Measurements from ENCODE around the gene CYP27C1. TPM values are rescaled to one million over a fixed set of nuclear protein-coding genes. Genes with fewer than 3 reads are reported as not detected.
"Not testable (repeated sequence)": the region's sequence is repeated elsewhere in the genome, so short reads cannot be mapped to it uniquely, and the experiment has no call there.

CYP27C1 gene
- polyA plus RNA-seq, 1 donor from 2014 or later = not detected

DNA sequence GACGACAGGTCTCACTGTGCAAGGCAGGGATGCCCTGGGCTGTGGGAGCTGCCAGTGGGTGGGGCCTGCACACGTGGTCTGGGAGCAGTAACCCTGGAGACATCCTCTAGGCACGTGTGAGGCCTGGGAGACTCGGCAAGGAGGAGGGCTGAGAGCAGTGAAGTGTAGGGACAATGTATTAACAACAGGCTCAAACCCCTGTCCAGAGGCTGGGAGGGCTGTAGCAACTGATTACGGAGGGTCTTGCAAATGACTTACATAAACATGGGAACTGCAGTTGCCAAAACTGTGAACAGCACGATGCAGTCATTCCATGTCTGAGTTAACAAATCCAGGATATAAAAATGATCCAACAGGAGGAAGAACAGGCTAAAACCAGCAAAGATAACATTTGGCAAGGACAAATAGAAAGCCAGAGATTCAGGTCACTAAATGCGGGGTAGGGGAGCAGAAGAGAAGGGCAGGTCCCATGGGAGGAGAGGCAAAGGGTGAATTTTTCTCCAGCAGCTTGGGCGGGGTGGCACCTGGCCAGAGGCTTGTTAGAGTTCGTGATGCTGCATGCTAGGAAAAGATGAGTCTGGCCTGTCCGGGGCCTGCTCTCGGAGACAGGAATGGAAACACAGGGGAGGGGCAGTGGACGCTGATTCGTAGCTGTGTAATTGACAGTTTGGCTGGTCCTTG is 44.9 kb downstream of the CYP27C1 start:
- Mint-ChIP-seq H3K27ac (peak overlapping the region in 1 of 3 donors; percentile 82), H3K9me3 (peaks cover 0 to 4% (median 2%) of the 10 kb centered on the region in 3 donors), H3K4me3 (no peak overlapping the region)

DNA sequence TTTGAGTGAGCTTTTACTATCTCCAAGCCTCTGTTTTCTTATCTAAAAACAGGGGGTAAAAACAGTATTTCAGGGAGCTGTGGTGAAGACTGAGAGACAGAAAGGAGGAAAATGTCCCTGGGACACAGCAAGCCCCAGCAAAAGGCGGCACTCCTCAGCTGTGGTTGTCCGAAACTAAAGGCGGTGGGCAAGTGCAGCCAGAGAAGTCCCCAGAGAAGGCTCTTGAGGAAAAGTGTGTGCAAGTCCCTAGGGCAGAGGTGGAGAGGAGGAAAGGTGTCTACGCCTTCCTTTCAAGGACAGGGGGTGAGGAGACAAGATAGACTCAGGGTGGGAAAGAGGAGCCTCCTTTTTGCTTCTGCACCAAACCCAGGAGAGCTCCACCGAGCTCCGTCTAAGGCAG is 45.5 kb downstream of the CYP27C1 start:
- Mint-ChIP-seq H3K4me1 (no peaks in the 10 kb centered on the region), H3K27ac (peak overlapping the region in 1 of 3 donors; percentile 82), H3K9me3 (no peaks in the 10 kb centered on the region), H3K4me3 (no peak overlapping the region), H3K27me3 (peaks cover 11% of the 10 kb centered on the region), H3K36me3 (no peaks in the 10 kb centered on the region)

More for the DNA sequence above, 44.9 kb downstream of the CYP27C1 start:
- Mint-ChIP-seq H3K4me1 (no peaks in the 10 kb centered on the region), H3K27me3 (peaks cover 11% of the 10 kb centered on the region), H3K36me3 (no peaks in the 10 kb centered on the region)

DNA sequence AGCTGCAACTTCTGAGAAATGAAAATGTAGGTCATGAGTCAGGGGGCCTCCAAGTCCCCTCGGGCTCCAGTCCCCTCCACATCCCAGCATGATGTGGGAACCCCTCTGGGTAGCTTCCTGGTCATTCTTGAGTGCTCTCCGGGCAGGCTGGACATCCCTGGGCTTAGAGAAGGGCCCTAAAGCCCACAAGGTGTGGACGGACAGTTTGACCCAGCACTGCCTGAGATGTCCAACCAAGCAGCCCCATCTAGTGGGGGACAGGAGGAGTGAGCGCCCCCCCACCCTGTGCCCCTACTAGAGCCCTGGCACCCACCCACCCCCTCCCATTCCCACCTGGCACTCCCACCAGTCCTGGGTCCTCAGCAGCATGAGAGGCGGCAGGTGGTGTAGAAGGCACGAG is 46.0 kb downstream of the CYP27C1 start:
- H3K4me3 Mint-ChIP-seq = no peak overlapping the region
- H3K36me3 Mint-ChIP-seq = no peaks in the 10 kb centered on the region
- peaks cover 10% of the 10 kb centered on the region for H3K27me3 Mint-ChIP-seq
- no peak overlapping the region for H3K27ac Mint-ChIP-seq
- H3K4me1 Mint-ChIP-seq = no peaks in the 10 kb centered on the region
- no peaks in the 10 kb centered on the region for H3K9me3 Mint-ChIP-seq

DNA sequence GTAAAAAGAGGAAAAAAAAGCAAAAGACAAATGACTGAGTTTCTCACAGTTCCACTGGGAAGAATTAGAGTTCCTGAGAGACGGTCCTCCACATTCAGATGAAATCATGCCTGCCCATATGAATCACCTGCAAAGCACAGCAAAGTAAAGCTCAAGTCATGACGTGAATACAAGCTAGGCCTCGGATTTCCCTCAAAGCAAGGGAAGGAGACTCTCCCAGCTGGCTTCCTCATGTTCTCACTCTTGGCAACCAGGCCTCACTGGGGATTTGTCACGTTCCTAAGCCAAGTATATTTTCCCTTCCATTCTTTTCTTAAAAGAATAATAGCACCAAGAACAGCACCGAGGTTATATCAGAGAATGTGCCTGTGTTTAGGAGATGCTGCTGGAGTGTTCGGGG is 47.0 kb downstream of the CYP27C1 start:
- Mint-ChIP-seq H3K27ac (peak overlapping the region in 1 of 3 donors; percentile 32), H3K27me3 (peaks cover 11% of the 10 kb centered on the region), H3K9me3 (no peaks in the 10 kb centered on the region), H3K36me3 (no peaks in the 10 kb centered on the region), H3K4me1 (no peaks in the 10 kb centered on the region), H3K4me3 (no peak overlapping the region)

DNA sequence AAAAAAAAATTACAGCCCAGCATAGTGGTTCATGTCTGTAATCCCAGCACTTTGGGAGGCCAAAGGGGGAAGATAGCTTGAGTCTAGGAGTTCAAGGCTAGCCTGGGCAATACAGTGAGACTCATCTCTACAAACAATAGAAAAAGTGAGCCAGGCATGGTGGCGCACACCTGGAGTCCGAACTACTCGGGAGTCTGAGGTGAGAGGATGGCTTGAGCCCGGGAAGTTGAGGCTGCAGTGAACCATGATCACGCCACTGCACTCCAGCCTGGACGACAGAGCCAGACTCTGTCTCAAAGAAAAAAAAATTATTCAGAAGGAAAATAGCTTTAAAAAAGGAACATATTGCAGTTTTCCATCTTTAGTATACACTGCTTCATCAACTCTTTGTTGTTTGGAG is 47.8 kb downstream of the CYP27C1 start:
- no peaks in the 10 kb centered on the region for H3K9me3 Mint-ChIP-seq
- H3K27ac Mint-ChIP-seq = no peak overlapping the region
- H3K36me3 Mint-ChIP-seq = no peaks in the 10 kb centered on the region
- peaks cover 13% of the 10 kb centered on the region for H3K27me3 Mint-ChIP-seq
- H3K4me3 Mint-ChIP-seq = no peak overlapping the region
- H3K4me1 Mint-ChIP-seq = no peaks in the 10 kb centered on the region

DNA sequence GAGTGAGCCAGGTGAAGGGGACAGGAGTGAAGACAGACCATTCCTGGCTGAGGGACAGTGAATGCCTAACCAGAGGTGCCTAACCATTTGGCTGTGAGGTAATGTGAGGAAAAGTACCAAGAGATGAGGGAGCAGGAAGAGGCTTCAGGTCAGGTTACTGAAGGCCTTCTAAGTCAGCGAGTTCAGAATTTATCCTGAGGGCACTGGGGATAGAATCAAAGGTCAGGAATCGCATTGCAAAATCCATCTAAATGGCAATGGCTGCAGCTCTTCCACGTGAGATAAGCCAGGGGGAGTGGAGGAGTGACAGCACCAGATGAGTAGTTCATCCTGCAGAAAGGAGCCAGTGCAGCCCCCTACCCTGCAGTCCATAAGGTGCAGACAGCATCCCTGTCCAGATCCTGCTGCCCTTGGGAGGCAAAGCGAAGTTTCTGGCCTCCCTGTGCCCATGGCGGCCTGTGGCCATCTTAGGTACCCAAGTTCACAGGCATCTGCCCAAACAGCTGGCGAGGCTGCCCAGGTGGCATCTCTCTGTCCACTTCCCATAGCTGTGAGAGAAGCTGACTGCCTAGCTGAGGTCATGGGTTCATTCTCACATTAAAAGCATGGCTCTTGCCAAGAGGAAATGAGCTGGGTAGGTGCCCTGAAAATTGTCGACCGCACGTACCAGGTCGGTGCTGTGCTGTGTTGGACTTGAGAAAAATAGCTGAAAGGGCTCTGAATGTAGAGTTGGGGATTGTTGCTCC is 49.5 kb downstream of the CYP27C1 start:
- Mint-ChIP-seq H3K4me3 (no peak overlapping the region), H3K36me3 (no peaks in the 10 kb centered on the region), H3K9me3 (no peaks in the 10 kb centered on the region), H3K27me3 (peaks cover 8% of the 10 kb centered on the region), H3K27ac (no peak overlapping the region), H3K4me1 (no peaks in the 10 kb centered on the region)

DNA sequence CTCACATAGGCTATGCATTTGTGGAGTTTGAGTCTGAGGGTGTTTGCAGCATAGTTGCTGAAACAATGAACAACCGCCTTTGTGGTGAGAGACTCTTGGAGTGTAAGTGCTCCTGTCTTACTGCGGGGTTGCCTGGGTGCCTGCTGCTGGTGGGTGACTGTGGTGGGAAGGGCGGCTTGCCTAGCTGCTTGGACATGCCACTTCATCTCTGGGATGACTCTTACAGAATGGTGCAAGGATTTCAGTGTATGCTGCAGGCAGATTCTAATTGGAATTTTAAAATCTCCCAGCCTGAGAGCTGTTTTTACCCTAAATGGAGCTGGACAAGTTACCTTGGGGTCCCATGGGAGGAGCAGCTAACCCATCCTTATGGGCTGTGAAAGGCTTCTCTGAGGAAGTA is 50.1 kb downstream of the CYP27C1 start:
- no peaks in the 10 kb centered on the region for H3K4me1 Mint-ChIP-seq
- H3K36me3 Mint-ChIP-seq = no peaks in the 10 kb centered on the region
- no peak overlapping the region for H3K27ac Mint-ChIP-seq
- no peak overlapping the region for H3K4me3 Mint-ChIP-seq
- H3K27me3 Mint-ChIP-seq = peaks cover 3% of the 10 kb centered on the region
- H3K9me3 Mint-ChIP-seq = no peaks in the 10 kb centered on the region

DNA sequence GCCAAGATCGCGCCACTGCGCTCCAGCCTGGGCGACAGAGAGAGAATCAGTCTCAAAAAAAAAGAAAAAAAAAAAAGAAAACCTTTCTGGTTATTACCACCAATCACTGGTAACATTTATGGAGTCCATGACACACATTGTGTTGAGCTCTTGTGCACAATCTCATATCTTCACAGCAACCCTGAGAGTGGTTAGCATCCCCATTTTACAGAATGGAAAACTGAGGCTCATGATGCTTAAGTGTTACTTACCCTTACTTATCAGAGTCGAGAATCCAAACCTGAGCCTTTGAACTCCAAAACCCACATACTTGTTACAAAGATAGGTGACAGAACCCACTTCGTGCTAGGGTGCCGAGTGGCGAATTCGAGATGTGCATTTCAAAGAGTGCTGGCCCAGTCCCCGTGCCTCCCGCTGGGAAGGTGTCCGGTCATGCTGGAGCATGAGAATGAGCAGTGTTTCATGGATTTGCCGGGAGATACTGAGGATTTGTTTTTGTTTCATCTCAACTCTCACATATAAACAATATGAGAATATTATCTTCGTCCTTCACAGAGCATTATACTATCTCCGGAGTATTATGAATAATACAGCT is 50.9 kb downstream of the CYP27C1 start:
- Mint-ChIP-seq H3K27me3 (peaks cover 3% of the 10 kb centered on the region), H3K4me1 (peaks cover 0 to 2% (median 0%) of the 10 kb centered on the region in 3 donors), H3K36me3 (no peaks in the 10 kb centered on the region), H3K27ac (no peak overlapping the region), H3K4me3 (peak overlapping the region in 1 of 4 donors; percentile 3), H3K9me3 (no peaks in the 10 kb centered on the region)

DNA sequence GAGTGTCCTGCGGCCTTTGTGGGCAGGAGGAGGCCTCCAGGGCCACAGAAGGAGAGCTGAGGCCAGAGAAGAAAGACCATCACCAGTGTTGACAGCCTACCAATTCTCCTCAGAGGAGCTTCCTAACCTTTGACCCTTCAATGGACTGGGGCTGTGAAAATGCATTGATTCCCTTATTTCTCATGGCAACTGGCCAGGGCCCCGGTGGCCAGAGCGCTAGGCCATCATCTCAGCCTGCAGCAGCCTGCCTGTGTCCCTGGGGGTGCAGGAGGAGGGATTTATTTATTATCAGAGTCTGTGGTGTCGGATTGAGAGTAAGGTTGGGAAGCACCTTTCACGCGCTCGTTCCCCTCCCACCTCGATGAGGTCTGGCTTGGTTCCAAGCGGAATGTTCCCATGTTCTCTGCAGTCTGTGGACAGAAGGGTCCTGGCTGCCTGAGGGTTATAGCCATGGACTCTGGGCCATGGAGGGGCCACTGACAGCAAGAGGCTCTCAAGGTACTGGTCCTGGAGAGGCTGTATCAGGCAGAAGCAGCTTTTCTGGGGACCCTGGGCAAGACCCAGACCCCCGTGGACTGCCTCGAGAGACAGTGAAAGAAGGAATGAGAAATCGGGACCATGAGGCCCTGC is 53.8 kb downstream of the CYP27C1 start:
- no peaks in the 10 kb centered on the region for H3K36me3 Mint-ChIP-seq
- H3K27me3 Mint-ChIP-seq = peaks cover 3% of the 10 kb centered on the region
- H3K4me1 Mint-ChIP-seq = peaks cover 0 to 7% (median 0%) of the 10 kb centered on the region in 3 donors
- no peaks in the 10 kb centered on the region for H3K9me3 Mint-ChIP-seq
- H3K27ac Mint-ChIP-seq = no peak overlapping the region
- H3K4me3 Mint-ChIP-seq = no peak overlapping the region

DNA sequence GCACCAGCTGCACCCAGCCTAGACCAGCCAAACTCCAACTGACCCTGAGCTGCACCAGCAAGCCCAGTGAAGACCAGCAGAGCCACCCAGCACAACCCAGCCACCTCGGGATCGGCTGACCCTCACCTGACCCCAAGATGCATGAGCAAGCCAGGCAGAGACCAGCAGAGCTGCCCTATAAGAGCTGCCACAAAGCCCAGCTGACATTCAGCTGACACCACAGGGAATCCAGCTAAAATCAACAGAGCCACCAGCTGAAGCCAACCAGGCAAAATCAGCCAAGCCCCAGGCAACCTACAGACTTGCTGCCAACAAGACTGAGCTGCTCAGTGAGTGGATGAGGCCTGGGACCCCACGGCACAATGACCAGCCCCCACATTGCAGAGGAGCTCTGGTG is 54.6 kb downstream of the CYP27C1 start:
- peak overlapping the region in 1 of 3 donors; percentile 47 for H3K27ac Mint-ChIP-seq
- no peaks in the 10 kb centered on the region for H3K9me3 Mint-ChIP-seq
- no peaks in the 10 kb centered on the region for H3K36me3 Mint-ChIP-seq
- peaks cover 3% of the 10 kb centered on the region for H3K27me3 Mint-ChIP-seq
- H3K4me1 Mint-ChIP-seq = peaks cover 0 to 13% (median 0%) of the 10 kb centered on the region in 3 donors
- H3K4me3 Mint-ChIP-seq = no peak overlapping the region

DNA sequence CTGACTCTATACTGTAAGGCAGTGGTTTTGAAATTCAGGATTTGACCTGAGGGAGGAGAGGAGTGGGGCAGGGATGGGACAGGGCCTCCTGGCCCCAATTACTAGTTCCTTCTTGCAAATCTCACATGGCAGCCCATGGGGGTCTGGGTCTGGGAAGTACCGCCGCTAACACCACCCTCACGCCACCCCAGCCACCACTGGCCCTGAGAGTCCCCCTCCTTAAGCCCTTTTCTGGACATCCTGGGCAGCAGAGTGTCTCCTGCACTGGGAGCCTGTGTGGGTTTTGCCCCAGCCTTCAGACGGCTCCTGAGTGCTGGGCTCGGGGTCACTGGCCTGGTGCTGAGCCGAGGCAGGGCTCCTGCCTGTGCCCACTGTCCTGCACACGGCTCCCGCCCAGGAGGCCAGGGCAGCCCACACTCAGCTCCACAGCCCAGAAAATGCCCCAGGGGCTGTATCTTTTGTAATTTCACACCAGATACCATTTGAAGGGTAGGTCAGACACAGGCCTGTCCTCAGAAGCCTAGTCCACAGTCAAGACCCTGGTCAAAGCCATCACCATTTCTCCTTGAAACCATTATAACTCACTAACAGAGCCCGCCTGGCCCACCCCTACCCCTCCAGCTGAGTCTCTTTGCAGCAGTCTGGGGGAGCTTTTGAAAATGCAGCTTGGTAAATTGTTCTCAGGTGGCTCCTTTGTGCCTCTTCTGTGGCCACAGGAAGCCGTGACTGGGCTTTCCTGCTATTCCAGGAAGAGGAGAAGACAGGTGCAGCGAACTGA is 55.1 kb downstream of the CYP27C1 start:
- Mint-ChIP-seq H3K27me3 (peaks cover 3% of the 10 kb centered on the region), H3K4me3 (no peak overlapping the region), H3K27ac (peak overlapping the region in 1 of 3 donors; percentile 47), H3K4me1 (peaks cover 0 to 13% (median 0%) of the 10 kb centered on the region in 3 donors), H3K9me3 (no peaks in the 10 kb centered on the region), H3K36me3 (no peaks in the 10 kb centered on the region)

DNA sequence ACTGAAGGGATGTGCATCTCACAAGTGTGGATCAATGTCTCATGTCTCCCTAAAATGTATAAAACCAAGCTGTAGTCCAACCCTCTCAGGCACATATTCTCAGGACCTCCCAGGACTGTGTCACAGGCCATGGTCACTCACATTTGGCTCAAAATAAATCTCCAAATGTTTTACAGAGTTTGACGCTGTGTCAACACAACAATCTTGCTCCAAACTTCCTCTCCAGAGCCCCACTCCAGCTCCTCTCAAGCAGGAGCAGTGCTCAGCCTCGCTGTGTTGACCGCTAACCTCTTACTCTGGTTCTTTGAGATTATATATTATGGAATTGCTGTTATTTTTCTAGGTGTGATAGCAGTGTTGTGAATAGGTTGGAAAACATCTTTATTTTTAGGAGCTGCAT is 56.2 kb downstream of the CYP27C1 start:
- Mint-ChIP-seq H3K27me3 (peaks cover 3% of the 10 kb centered on the region), H3K36me3 (no peaks in the 10 kb centered on the region), H3K9me3 (no peaks in the 10 kb centered on the region), H3K4me3 (no peak overlapping the region), H3K27ac (no peak overlapping the region), H3K4me1 (peaks cover 1 to 19% (median 8%) of the 10 kb centered on the region in 3 donors)

DNA sequence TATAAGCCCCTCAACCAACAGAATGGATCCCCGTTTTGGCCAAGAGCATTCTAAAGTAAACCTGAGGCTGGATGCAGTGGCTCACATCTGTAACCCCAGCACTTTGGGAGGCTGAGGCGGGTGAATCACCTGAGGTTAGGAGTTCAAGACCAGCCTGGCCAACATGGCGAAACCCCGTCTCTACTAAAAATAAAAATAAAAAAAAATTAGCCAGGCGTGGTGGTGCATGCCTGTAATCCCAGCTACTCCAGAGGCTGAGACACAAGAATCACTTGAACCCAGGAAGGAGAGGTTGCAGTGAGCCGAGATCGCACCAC is 57.1 kb downstream of the CYP27C1 start:
- not testable (repeated sequence) for H3K9me3 Mint-ChIP-seq, H3K4me3 Mint-ChIP-seq, H3K36me3 Mint-ChIP-seq, H3K27me3 Mint-ChIP-seq, H3K27ac Mint-ChIP-seq
- H3K4me1 Mint-ChIP-seq = peaks cover 7 to 23% (median 12%) of the 10 kb centered on the region in 3 donors

DNA sequence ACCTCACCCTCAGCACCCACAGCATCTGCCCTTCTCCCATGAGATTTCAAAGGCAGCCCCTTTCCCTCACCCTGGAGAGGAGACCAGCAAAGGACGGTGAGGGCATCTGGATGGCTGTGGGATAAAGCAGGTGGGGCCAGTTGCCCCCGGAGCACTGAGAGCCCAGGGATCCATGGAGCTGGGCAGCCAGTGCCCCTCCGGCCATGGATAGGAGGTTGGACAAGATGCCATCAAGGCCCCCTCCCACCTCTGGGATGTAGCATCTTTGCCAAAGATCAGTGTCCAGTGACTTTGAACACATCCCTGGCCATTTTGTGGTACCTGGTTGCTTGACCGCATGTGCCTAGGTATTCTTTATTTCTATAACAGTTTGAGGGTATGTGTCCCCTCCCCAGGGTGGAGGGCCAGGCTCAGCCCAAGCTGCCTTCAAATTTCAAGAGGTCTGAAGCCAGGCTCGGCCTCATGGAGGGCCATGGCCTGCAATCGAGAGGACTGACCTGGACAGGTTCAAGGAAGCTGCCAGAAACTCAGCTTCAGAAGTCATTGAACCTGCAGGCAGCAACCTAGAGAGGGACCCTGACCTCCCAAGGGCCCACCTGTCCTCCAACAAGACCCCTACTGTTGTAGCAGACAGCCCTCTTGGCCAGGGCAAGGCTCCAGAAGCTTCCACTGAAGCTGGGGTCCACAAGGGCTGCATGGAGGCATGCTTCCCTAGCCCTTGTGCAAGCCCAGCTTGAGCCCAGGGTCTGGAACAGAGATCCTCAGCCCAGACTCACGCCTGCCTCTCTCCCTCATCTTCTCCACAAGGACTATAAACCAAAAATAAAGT is 57.6 kb downstream of the CYP27C1 start:
- Mint-ChIP-seq H3K4me1 (peaks cover 7 to 24% (median 12%) of the 10 kb centered on the region in 3 donors), H3K4me3 (no peak overlapping the region), H3K27me3 (no peaks in the 10 kb centered on the region), H3K9me3 (no peaks in the 10 kb centered on the region), H3K27ac (no peak overlapping the region), H3K36me3 (no peaks in the 10 kb centered on the region)

Measured in IgD-negative memory B cell (primary cell).